Thyroid gland (tissue), 4 donors: ENCODE results near the gene YIPF2.

Source experiments
- POLR2A ChIP-seq, 2 donors: fragments of 450-650 bp; IDR thresholded peaks; one replicate each; pipeline ENCODE4 v1.6.1; 2017; ENCODE audit warnings: antibody characterized with exemption in 2 of 2, mild to moderate bottlenecking in 2 of 2, moderate library complexity in 1 of 2
- TF ChIP-seq, protein P1 (sequence below), 6 experiments: fragments of 200-600 bp in 3 of 6; fragments of 450-650 bp in 3 of 6; sonication (generic) in 3 of 6; IDR thresholded peaks; one replicate each; pipeline ENCODE4 v1.5.1; 2016 to 2019; ENCODE audit warnings: antibody characterized with exemption in 6 of 6, mild to moderate bottlenecking in 2 of 6, inconsistent platforms in 1 of 6, moderate library complexity in 1 of 6

DNA sequence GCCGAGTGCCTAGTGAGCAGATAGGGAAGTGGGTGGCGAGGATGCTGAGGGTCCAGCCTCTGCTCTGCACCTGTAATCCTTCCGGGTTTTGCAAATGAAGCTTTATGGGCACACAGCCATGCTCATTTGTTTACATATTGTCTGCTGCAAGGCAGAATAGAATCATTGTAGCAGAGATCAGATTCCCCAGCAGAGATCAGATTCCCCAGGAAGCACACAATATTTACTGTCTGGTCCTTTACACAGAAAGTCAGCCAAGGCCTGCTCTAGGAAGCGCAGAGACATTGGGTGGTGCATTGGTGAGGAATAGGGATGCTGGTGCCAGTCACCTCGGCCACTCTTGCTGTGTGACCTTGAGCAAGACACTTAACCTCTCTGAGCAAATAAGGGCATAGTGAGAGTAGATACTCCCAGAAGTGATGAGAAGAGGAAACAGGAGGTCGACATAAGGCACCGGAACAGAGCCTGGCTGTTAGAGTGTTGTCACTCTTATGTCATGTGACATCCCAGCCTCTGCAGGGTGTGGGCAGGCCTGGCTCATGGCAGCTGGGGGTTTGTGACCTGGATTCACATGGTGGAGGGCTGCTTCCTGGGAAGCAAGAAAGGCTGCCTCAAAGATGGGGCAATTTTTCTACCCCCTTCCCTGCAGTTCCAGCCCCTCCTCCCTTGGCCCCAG is 31.4 kb downstream of the YIPF2 start:
- TF ChIP-seq, protein P1, sequence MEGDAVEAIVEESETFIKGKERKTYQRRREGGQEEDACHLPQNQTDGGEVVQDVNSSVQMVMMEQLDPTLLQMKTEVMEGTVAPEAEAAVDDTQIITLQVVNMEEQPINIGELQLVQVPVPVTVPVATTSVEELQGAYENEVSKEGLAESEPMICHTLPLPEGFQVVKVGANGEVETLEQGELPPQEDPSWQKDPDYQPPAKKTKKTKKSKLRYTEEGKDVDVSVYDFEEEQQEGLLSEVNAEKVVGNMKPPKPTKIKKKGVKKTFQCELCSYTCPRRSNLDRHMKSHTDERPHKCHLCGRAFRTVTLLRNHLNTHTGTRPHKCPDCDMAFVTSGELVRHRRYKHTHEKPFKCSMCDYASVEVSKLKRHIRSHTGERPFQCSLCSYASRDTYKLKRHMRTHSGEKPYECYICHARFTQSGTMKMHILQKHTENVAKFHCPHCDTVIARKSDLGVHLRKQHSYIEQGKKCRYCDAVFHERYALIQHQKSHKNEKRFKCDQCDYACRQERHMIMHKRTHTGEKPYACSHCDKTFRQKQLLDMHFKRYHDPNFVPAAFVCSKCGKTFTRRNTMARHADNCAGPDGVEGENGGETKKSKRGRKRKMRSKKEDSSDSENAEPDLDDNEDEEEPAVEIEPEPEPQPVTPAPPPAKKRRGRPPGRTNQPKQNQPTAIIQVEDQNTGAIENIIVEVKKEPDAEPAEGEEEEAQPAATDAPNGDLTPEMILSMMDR (IDR thresholded peaks at IDR 0.05): no peak
- TF ChIP-seq POLR2A (IDR thresholded peaks at IDR 0.05): no peak
